ENCODE results near the gene TFEB.

GRCh38 chr6:41728073-41728936, 7.1 kb downstream of the TFEB start:
- TF ChIP-seq, protein P1, sequence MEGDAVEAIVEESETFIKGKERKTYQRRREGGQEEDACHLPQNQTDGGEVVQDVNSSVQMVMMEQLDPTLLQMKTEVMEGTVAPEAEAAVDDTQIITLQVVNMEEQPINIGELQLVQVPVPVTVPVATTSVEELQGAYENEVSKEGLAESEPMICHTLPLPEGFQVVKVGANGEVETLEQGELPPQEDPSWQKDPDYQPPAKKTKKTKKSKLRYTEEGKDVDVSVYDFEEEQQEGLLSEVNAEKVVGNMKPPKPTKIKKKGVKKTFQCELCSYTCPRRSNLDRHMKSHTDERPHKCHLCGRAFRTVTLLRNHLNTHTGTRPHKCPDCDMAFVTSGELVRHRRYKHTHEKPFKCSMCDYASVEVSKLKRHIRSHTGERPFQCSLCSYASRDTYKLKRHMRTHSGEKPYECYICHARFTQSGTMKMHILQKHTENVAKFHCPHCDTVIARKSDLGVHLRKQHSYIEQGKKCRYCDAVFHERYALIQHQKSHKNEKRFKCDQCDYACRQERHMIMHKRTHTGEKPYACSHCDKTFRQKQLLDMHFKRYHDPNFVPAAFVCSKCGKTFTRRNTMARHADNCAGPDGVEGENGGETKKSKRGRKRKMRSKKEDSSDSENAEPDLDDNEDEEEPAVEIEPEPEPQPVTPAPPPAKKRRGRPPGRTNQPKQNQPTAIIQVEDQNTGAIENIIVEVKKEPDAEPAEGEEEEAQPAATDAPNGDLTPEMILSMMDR (IDR thresholded peaks at IDR 0.05): no peak
- no peak for TF ChIP-seq POLR2A (IDR thresholded peaks at IDR 0.05)
